NCI-H2171 (cell line): ENCODE measurements around the gene TRMT5.

Experiments
- DNase-seq: peaks from one replicate; lab custom pipeline; 2025; lab: John Stamatoyannopoulos, UW

TRMT5 gene

GRCh38 chr14:60964904-60965303 lies 16.0 kb downstream of the TRMT5 start:
- DNase-seq, result no peak

- no peak for DNase-seq
Observed at GRCh38 chr14:60963761-60964160, 17.1 kb downstream of the TRMT5 start.

- no peak for DNase-seq
Observed at GRCh38 chr14:60958146-60958545, 22.7 kb downstream of the TRMT5 start.

- DNase-seq, result no peak
Observed at GRCh38 chr14:60956632-60957031, 24.2 kb downstream of the TRMT5 start.

GRCh38 chr14:60956202-60956601 lies 24.7 kb downstream of the TRMT5 start:
- no peak for DNase-seq

- no peak for DNase-seq
Observed at GRCh38 chr14:60951776-60952435, 29.0 kb downstream of the TRMT5 start.

GRCh38 chr14:60946773-60947172 lies 34.1 kb downstream of the TRMT5 start:
- DNase-seq, result no peak

GRCh38 chr14:60945984-60946383 lies 34.9 kb downstream of the TRMT5 start:
- no peak for DNase-seq

GRCh38 chr14:60944204-60944603 lies 36.7 kb downstream of the TRMT5 start:
- DNase-seq, result no peak

GRCh38 chr14:60943637-60944032 lies 37.2 kb downstream of the TRMT5 start:
- DNase-seq, result no peak

GRCh38 chr14:60935319-60935718 lies 45.6 kb downstream of the TRMT5 start:
- no peak for DNase-seq

- no peak for DNase-seq
Observed at GRCh38 chr14:60933920-60934655, 46.8 kb downstream of the TRMT5 start.

- peak; percentile 9 for DNase-seq
Observed at GRCh38 chr14:60931218-60931617, 49.7 kb downstream of the TRMT5 start.

GRCh38 chr14:60926002-60926401 lies 54.9 kb downstream of the TRMT5 start:
- DNase-seq, result no peak

- no peak for DNase-seq
Observed at GRCh38 chr14:60925286-60925685, 55.6 kb downstream of the TRMT5 start.

- no peak for DNase-seq
Observed at GRCh38 chr14:60922050-60922449, 58.8 kb downstream of the TRMT5 start.
